HEK293 (cell line): ENCODE measurements around the gene ENDOV.

ENCODE experiments used
- CTCF ChIA-PET: fragments of 350-600 bp; formaldehyde crosslinking; extraction: SDS; loops from one replicate; lab custom pipeline; 2021; ENCODE audit warnings: antibody characterized with exemption; lab: Yijun Ruan, JAX
- POLR2A ChIA-PET: fragments of 300-600 bp; formaldehyde crosslinking; extraction: SDS; loops from one replicate; lab custom pipeline; 2020; ENCODE audit warnings: antibody characterized with exemption, inconsistent platforms; lab: Yijun Ruan, JAX
- H3K27ac ChIP-seq: fragments of 200-500 bp; sonication (Bioruptor generic); 2 replicates; pipeline ENCODE4 v1.5.1; 2014; ENCODE audit warnings: low read depth, low read length, control low read depth, inconsistent platforms; ENCODE audit errors: extremely low read depth
- H3K36me3 ChIP-seq, 2 experiments: fragments of 200-500 bp in 1 of 2; sonication (Bioruptor generic) in 1 of 2; 1 replicate in 1 of 2; 2 replicates in 1 of 2; pipeline ENCODE4 v1.5.1; 2014 to 2017; ENCODE audit warnings: inconsistent platforms in 2 of 2, low read length in 2 of 2; ENCODE audit not compliant: control insufficient read depth in 2 of 2, insufficient read depth in 1 of 2
- H3K4me1 ChIP-seq: fragments of 200-500 bp; sonication (Bioruptor generic); 2 replicates; pipeline ENCODE4 v1.5.1; 2014; ENCODE audit warnings: mild to moderate bottlenecking, low read length, inconsistent platforms; ENCODE audit not compliant: control insufficient read depth, insufficient read depth
- H3K4me3 ChIP-seq: 2 replicates; pipeline ENCODE4 v1.5.1; 2011; ENCODE audit warnings: low read depth, mild to moderate bottlenecking, control low read depth, low read length, moderate library complexity
- H3K9me3 ChIP-seq: fragments of 200-500 bp; sonication (Bioruptor generic); 2 replicates; pipeline ENCODE4 v1.5.1; 2014; ENCODE audit warnings: low read depth, low read length, inconsistent platforms; ENCODE audit not compliant: control insufficient read depth, insufficient read depth
- CTCF ChIP-seq: fragments of 450-650 bp; formaldehyde crosslinking; IDR thresholded peaks from 2 replicates; pipeline ENCODE4 v1.5.1; 2016; ENCODE audit warnings: missing biosample characterization, missing genetic modification characterization
- PRDM4 ChIP-seq: fragments of 450-650 bp; formaldehyde crosslinking; IDR thresholded peaks from 2 replicates; pipeline ENCODE4 v1.5.1; 2017; ENCODE audit warnings: missing biosample characterization, missing genetic modification characterization
- ZBTB10 ChIP-seq: fragments of 450-650 bp; formaldehyde crosslinking; IDR thresholded peaks from 2 replicates; pipeline ENCODE4 v1.5.1; 2016; ENCODE audit warnings: missing biosample characterization, missing genetic modification characterization
- ZBTB26 ChIP-seq: fragments of 450-650 bp; formaldehyde crosslinking; optimal IDR thresholded peaks from 2 replicates; pipeline ENCODE3; 2016; ENCODE audit warnings: missing biosample characterization, mild to moderate bottlenecking, missing genetic modification characterization
- ZBTB48 ChIP-seq: fragments of 450-650 bp; formaldehyde crosslinking; IDR thresholded peaks from 2 replicates; pipeline ENCODE4 v1.5.1; 2016; ENCODE audit warnings: missing biosample characterization, missing genetic modification characterization
- ZNF37A ChIP-seq: fragments of 450-650 bp; IDR thresholded peaks from 2 replicates; pipeline ENCODE4 v1.5.1; 2018; ENCODE audit warnings: missing biosample characterization, missing genetic modification characterization
- ZNF518A ChIP-seq: fragments of 450-650 bp; formaldehyde crosslinking; conservative IDR thresholded peaks from 2 replicates; pipeline ENCODE4 v1.5.1; 2016; ENCODE audit warnings: low read depth, missing biosample characterization, missing genetic modification characterization
- ZNF747 ChIP-seq: fragments of 450-650 bp; formaldehyde crosslinking; IDR thresholded peaks from 2 replicates; pipeline ENCODE4 v1.5.1; 2016; ENCODE audit warnings: missing biosample characterization, missing genetic modification characterization
- ZNF777 ChIP-seq: fragments of 450-650 bp; formaldehyde crosslinking; IDR thresholded peaks from 2 replicates; pipeline ENCODE4 v1.5.1; 2017; ENCODE audit warnings: missing biosample characterization, missing genetic modification characterization, borderline replicate concordance
- ZSCAN16 ChIP-seq: fragments of 450-650 bp; formaldehyde crosslinking; IDR thresholded peaks from 2 replicates; pipeline ENCODE4 v1.5.1; 2016; ENCODE audit warnings: missing biosample characterization, missing genetic modification characterization

ENDOV gene

GRCh38 chr17:80414508-80414802 is 512 bp upstream of the ENDOV start:
- no peaks in the 10 kb centered on the region for H3K9me3 ChIP-seq
- peak; percentile 37; the same call in 1 of the 2 replicates for TF ChIP-seq CTCF (tag by site-specific recombination)
- no peak for TF ChIP-seq PRDM4 (tag by site-specific recombination)
- TF ChIP-seq ZNF518A = no peak
- no peak for TF ChIP-seq ZNF747 (tag by site-specific recombination)
- no peak for TF ChIP-seq ZNF37A
- no peak for TF ChIP-seq ZSCAN16 (tag by site-specific recombination)
- H3K4me3 ChIP-seq = peak overlapping the region; percentile 89
- ChIA-PET CTCF (interaction anchor here (0.6 to 1.5 kb wide), 6 partner anchors 24 to 406 kb away, joined by 3 to 6 read pairs (median 4); partner anchors contain the start of gene NPTX1), POLR2A (interaction anchor here (1.0 kb wide), 1 partner anchor 40 kb away, joined by 4 read pairs; no protein-coding TSS in a partner anchor)
- peak overlapping the region; percentile 82; the same call in 1 of the 2 replicates for H3K27ac ChIP-seq
- H3K36me3 ChIP-seq = peaks cover 7 to 23% of the 10 kb centered on the region in 2 experiments; a peak in 2 of 3 replicates
- H3K4me1 ChIP-seq = peaks cover 4% of the 10 kb centered on the region

GRCh38 chr17:80415626-80416137 is 715 bp downstream of the ENDOV start:
- Histone ChIP-seq H3K9me3 (no peaks in the 10 kb centered on the region), H3K27ac (peak overlapping the region; percentile 82), H3K4me3 (peak overlapping the region; percentile 89), H3K4me1 (peaks cover 4% of the 10 kb centered on the region), H3K36me3 (peaks cover 7 to 30% of the 10 kb centered on the region in 2 experiments; a peak in 2 of 3 replicates)
- POLR2A ChIA-PET = interaction anchor here (0.7 to 1.9 kb wide), 4 partner anchors 10 to 840 kb away, joined by 3 to 8 read pairs (median 5); no protein-coding TSS in a partner anchor
- TF ChIP-seq ZBTB26 (tag by site-specific recombination) = no peak
- TF ChIP-seq ZBTB48 = peak; percentile 90
- TF ChIP-seq ZBTB10 (tag by site-specific recombination) = no peak
- peak; percentile 20; the same call in 1 of the 2 replicates for TF ChIP-seq ZNF777 (tag by site-specific recombination)
- CTCF ChIA-PET = interaction anchor here (0.6 to 1.2 kb wide), 3 partner anchors 287 to 566 kb away, joined by 3 to 4 read pairs (median 3); no protein-coding TSS in a partner anchor
